Spleen (tissue), 11 donors: ENCODE measurements around the gene FOXO6. TPM values are rescaled to one million over a fixed set of nuclear protein-coding genes. Genes with fewer than 3 reads are reported as not detected.

ENCODE experiments used
- DNase-seq: peaks from one replicate; pipeline ENCODE4 v3.0.0-alpha.2; 2020
- H3K27ac ChIP-seq, 8 donors: fragments of 200-600 bp; sonication (generic) in 7 of 8; 1 replicate in 4 of 8; 2 replicates in 4 of 8; pipeline versions ENCODE4 v1.5.0 to v1.8.0; 2016 to 2021; ENCODE audit warnings: inconsistent platforms in 4 of 8, mild to moderate bottlenecking in 4 of 8, moderate library complexity in 1 of 8
- H3K27me3 ChIP-seq, 7 donors: fragments of 200-600 bp; sonication (generic) in 6 of 7; replicated peaks in 1 of 7; 1 replicate in 4 of 7; 2 replicates in 3 of 7; pipeline versions ENCODE4 v1.5.0 to v1.8.0; 2016 to 2021; ENCODE audit warnings: inconsistent platforms in 3 of 7, mild to moderate bottlenecking in 1 of 7
- H3K36me3 ChIP-seq, 6 donors: fragments of 200-600 bp; sonication (generic) in 5 of 6; 1 replicate in 4 of 6; 2 replicates in 2 of 6; pipeline versions ENCODE4 v1.5.0 to v1.8.0; 2016 to 2021; ENCODE audit warnings: inconsistent platforms in 2 of 6
- H3K4me1 ChIP-seq, 6 donors: fragments of 200-600 bp; sonication (generic) in 5 of 6; 1 replicate in 3 of 6; 2 replicates in 3 of 6; pipeline versions ENCODE4 v1.5.0 to v1.8.0; 2016 to 2021; ENCODE audit warnings: inconsistent platforms in 3 of 6
- H3K4me3 ChIP-seq, 8 donors: fragments of 200-600 bp; sonication (generic) in 7 of 8; 1 replicate in 4 of 8; 2 replicates in 4 of 8; pipeline versions ENCODE4 v1.5.0 to v1.8.0; 2016 to 2021; ENCODE audit warnings: inconsistent platforms in 4 of 8, mild to moderate bottlenecking in 4 of 8, moderate library complexity in 2 of 8
- H3K9me3 ChIP-seq, 8 donors: fragments of 200-600 bp; sonication (generic) in 7 of 8; 1 replicate in 4 of 8; 2 replicates in 4 of 8; pipeline versions ENCODE4 v1.5.0 to v1.8.0; 2016 to 2021; ENCODE audit warnings: inconsistent platforms in 4 of 8
- CTCF ChIP-seq, 11 experiments: fragments of 200-600 bp in 7 of 11; fragments of 450-650 bp in 4 of 11; sonication (generic) in 4 of 11; IDR thresholded peaks in 8 of 11; conservative IDR thresholded peaks in 3 of 11; 1 replicate in 7 of 11; 2 replicates in 4 of 11; pipeline versions ENCODE4 v1.4.0 to v1.8.0; 2016 to 2021; ENCODE audit warnings: antibody characterized with exemption in 11 of 11, inconsistent platforms in 4 of 11, mild to moderate bottlenecking in 1 of 11
- POLR2A ChIP-seq, 3 donors: fragments of 450-650 bp; IDR thresholded peaks; one replicate each; pipeline ENCODE4 v1.5.1; 2017; ENCODE audit warnings: antibody characterized with exemption in 3 of 3, mild to moderate bottlenecking in 1 of 3
- POLR2AphosphoS5 ChIP-seq, 3 donors: sonication (generic); formaldehyde crosslinking; IDR thresholded peaks; one replicate each; pipeline ENCODE4 v1.5.1; 2017; ENCODE audit warnings: antibody characterized with exemption in 3 of 3
- WGBS, 5 donors: extraction: QIAGEN DNeasy Blood & Tissue Kit in 3 of 5; methylation state at CpG; one replicate each; pipeline versions ENCODE4 v1.1.5 to v1.1.7; 2013 to 2018; 5-methylcytosine and 5-hydroxymethylcytosine counted together
- intact Hi-C: fragments of 100-400 bp; cut with DNase I; formaldehyde crosslinking; loops from one replicate; pipeline ENCODE4 v1.15.0; 2023; ENCODE audit warnings: low total_unique reads
- polyA plus RNA-seq, 3 donors: library from polyadenylated mRNA; stranded (reverse); fragments of 200-250 nt; gene quantifications; one replicate each; pipeline ENCODE4 v1.2.1, GENCODE V29; 2013
- total RNA-seq, 7 donors: library from RNA; depleted of rRNA in 3 of 7; stranded (reverse); fragments of >200 nt in 3 of 7; fragmentation: NEBNext Ultra II Directional in 4 of 7; extraction: Animal tissue kit (Norgen Biotek cat#: 25700) in 4 of 7; gene quantifications; one replicate each; pipeline versions ENCODE4 v1.1.0 to v1.2.1, GENCODE V29; 2016 to 2021
- donor health status: healthy with polysubstance abuse.
- donor health status: DM: no; HTN: no; CAD: no; lungs with moderate emphysema.
- donor health status: DM: no; HTN: no; CAD: no.
- donor health status: Bipolar disorder and iron deficiency.
- donor health status: healthy.
- donor health status: DM: no; HTN: no; CAD: no.
- donor health status: DM: yes; HTN: yes; CAD: no.

FOXO6 gene
- total and polyA plus RNA-seq, 10 donors = 0.14 to 1.6 (median 0.32) TPM; not detected in 1

DNA sequence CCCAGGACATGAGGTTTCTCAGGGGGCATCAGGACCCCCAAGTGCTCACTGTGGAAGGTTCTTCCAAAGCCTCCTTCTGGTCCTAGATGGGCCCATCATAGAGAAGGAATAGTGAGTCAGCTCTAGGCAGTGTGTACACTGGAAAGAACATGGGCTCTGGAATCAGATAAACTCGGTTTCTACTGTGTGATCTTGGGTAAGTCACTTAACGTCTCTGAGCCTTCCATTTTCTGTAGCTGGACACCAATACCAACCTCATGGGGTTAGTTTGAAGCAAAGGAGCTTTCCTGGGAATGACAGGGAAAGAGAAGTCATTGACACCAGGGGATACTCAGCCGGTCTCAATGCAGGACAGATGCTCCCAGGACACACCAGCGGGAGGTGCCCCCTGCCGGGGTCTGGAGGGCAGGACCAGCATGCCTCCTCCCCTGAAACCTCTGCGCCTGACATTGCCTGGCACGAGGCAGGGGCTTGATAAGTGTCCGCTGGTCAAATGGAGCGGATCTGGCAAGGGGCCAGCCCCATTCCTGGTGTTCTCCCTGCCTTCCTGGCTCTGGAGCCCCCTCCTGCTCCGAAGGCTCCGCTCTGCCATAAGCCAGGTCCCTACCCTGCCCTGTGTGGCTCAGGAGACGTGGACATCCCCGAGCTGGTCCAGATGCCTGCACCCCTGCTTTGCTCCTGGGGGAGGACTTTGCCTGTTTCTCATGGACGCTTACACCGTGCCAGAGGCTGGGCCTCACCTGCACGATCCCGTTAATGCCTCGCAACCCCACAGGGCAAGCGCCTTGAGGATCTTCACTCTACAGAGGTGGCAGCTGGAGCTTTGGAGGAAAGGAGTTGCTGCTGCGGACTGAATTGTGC, 70.5 kb downstream of the FOXO6 start:
- H3K27ac ChIP-seq = peak overlapping the region in 7 of 8 donors; percentile 46 to 77 (median 68)
- H3K4me1 ChIP-seq = peaks cover 0 to 67% (median 27%) of the 10 kb centered on the region in 6 donors
- TF ChIP-seq POLR2A (IDR thresholded peaks at IDR 0.05) (no peak), POLR2AphosphoS5 (IDR thresholded peaks at IDR 0.05) (no peak), CTCF (IDR thresholded peaks at IDR 0.05 in 8 of 11, conservative IDR thresholded peaks at IDR 0.05 in 3 of 11) (no peak)
- intact Hi-C loops = no loop called here
- H3K27me3 ChIP-seq = peaks cover 0 to 46% (median 0%) of the 10 kb centered on the region in 7 donors
- no peaks in the 10 kb centered on the region for H3K9me3 ChIP-seq
- H3K36me3 ChIP-seq = no peaks in the 10 kb centered on the region
- no peak for DNase-seq
- no peak overlapping the region for H3K4me3 ChIP-seq
- whole genome bisulfite sequencing, 5 donors = 77 to 89% (median 80%) methylated on average over 14 to 20 of the region's 20 CpGs

Other genes with a start within 250 kb of the FOXO6 start
- 10 to 100 TPM; 25.0 to 40.5 (median 27.6) TPM for gene SCMH1, start 119.1 kb upstream of the FOXO6 start, total RNA-seq
- gene SCMH1, start 119.1 kb upstream of the FOXO6 start, polyA plus RNA-seq = 10 to 100 TPM in 2 of 3 donors, 1 to 10 TPM in 1; 8.6 to 15.1 (median 10.4) TPM
- not detected for gene EDN2, start 123.2 kb downstream of the FOXO6 start, total RNA-seq
- not detected for gene EDN2, start 123.2 kb downstream of the FOXO6 start, polyA plus RNA-seq